ENCODE data around the gene ZBTB20.

The ZBTB20 gene

DNA sequence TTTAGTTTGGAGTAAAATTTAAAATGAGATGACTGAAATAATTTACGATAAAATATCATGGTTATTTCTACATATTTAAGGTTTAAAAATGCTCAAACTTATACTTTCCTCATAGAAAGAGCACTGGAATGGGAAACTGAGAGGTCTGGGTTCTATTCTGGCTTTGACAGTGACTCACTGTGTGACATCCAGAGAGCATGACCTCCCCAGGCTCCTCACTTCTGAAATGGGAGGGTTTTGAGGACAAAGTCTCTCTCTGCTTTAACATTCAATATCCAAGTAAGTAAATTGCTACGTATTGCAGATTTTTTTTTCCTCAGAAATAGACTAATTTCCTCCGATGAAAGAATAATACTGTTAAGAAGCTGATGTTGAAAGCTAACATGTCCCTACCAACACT is 618.6 kb downstream of the ZBTB20 start:
- DNase-seq (ENCODE audit: low read depth, low spot score), result no peak
- ChIA-PET CTCF (interaction anchor here (1.1 to 2.8 kb wide), 9 partner anchors 12 to 406 kb away, joined by 3 to 10 read pairs (median 4); no protein-coding TSS in a partner anchor), POLR2A (no interaction called here)
- H3K4me3 ChIP-seq (ENCODE audit: low read depth, low read length), result no peak overlapping the region
- no peak for TF ChIP-seq CTCF (IDR thresholded peaks at IDR 0.05; ENCODE audit: insufficient read depth, low read length, missing control alignments)

DNA sequence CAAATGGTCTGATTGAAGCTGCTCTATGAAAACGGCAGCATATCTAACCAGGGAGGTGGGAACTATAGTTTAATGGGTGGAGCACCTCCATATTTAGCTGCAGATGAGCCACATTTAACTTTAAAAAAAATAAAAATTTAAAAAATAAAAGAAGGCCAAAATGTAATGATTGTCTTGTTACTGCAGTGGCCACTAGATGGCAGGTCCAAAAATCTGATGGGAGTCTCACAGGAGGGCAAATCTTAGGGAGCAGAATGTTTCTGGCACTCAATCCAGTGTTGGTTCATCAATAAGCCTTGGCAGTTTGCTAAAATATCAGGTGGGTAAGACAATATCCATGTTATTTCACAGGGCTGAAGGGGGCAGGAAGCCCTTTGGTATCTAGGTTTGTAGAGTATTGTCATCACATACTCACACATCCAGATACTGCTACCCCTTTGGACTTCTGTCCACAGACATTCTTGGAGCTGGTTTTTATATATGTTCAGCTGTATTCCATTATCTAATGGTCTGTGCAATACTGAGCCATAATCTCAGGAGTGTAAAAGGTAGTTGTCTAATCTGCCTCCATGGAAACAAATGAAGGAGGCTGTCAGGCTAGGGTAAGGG is 619.9 kb downstream of the ZBTB20 start:
- CTCF ChIA-PET, result interaction anchor here (0.6 to 2.8 kb wide), 21 partner anchors 9 to 408 kb away, joined by 3 to 10 read pairs (median 4); no protein-coding TSS in a partner anchor
- TF ChIP-seq CTCF (IDR thresholded peaks at IDR 0.05; ENCODE audit: insufficient read depth, low read length, missing control alignments), result peak; percentile 39
- H3K4me3 ChIP-seq (ENCODE audit: low read depth, low read length), result no peak overlapping the region
- DNase-seq (ENCODE audit: low read depth, low spot score), result no peak
- POLR2A ChIA-PET, result no interaction called here

DNA sequence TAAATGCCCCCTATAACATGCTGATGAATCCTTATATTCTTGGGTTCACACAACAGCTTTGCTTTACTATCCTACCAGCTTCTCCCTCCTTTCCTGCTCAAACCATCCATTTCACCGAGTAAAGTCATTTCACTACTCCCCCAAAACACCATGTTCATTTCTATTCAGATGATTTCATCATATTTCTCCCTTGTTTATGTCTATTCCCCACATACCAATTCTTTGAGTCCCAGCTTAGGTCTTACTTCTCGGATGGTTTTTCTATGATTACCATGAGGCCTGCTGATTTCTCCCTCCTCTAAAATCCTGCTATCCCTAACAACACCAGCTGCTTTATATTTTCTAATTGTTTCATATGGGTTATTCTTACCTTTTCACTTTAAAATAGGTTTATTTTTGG is 621.8 kb downstream of the ZBTB20 start:
- POLR2A ChIA-PET, result no interaction called here
- no peak for DNase-seq (ENCODE audit: low read depth, low spot score)
- CTCF ChIA-PET, result interaction anchor here (0.7 to 2.1 kb wide), 8 partner anchors 10 to 643 kb away, joined by 3 to 8 read pairs (median 3); no protein-coding TSS in a partner anchor
- no peak overlapping the region for H3K4me3 ChIP-seq (ENCODE audit: low read depth, low read length)
- TF ChIP-seq CTCF (IDR thresholded peaks at IDR 0.05; ENCODE audit: insufficient read depth, low read length, missing control alignments), result no peak

GRCh38 chr3:114519415-114519814 is 627.7 kb downstream of the ZBTB20 start:
- H3K4me3 ChIP-seq (ENCODE audit: low read depth, low read length), result no peak overlapping the region
- ChIA-PET CTCF (no interaction called here), POLR2A (no interaction called here)
- no peak for DNase-seq (ENCODE audit: low read depth, low spot score)
- TF ChIP-seq CTCF (IDR thresholded peaks at IDR 0.05; ENCODE audit: insufficient read depth, low read length, missing control alignments), result no peak

DNA sequence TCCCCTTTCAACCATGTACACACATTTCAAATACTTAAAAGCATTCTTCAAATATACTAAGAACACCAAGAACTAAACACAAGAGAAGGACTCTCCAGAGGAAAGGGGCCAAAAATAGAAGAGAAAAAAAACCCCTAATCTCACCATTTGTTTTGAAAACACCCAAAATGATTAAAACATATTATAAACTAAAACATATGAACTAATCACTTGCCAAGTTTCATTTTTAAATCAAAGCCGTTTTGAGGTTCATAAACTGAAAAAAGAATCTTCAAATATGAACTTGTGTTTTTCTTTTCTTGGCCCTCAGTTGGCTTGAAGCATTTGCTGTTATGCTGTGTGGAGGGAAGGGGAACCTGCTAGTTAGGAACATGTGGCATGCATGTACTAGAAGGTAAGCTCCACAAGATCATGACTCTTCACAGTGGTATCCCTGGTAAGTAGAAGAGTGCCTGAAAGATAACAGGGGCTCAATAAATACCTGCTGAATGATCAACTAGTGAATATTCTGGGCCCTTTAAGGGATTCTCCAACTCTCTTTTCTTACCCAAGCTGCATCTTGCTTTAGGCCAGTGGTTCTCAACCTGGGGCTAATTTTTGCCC is 628.8 kb downstream of the ZBTB20 start:
- TF ChIP-seq CTCF (IDR thresholded peaks at IDR 0.05; ENCODE audit: insufficient read depth, low read length, missing control alignments), result no peak
- CTCF ChIA-PET, result interaction anchor here (1.6 kb wide), 1 partner anchor 9 kb away, joined by 7 read pairs; no protein-coding TSS in a partner anchor
- no peak for DNase-seq (ENCODE audit: low read depth, low spot score)
- POLR2A ChIA-PET, result no interaction called here
- H3K4me3 ChIP-seq (ENCODE audit: low read depth, low read length), result no peak overlapping the region

GRCh38 chr3:114510201-114510600 is 636.9 kb downstream of the ZBTB20 start:
- H3K4me3 ChIP-seq (ENCODE audit: low read depth, low read length), result no peak overlapping the region
- CTCF ChIA-PET, result interaction anchor here (0.6 to 2.4 kb wide), 2 partner anchors 17 to 127 kb away, joined by 3 to 7 read pairs; no protein-coding TSS in a partner anchor
- no peak for TF ChIP-seq CTCF (IDR thresholded peaks at IDR 0.05; ENCODE audit: insufficient read depth, low read length, missing control alignments)
- POLR2A ChIA-PET, result no interaction called here
- DNase-seq (ENCODE audit: low read depth, low spot score), result no peak

Data from AG04449 (cell line).